Measurements from ENCODE around the gene VCAN.

- TF ChIP-seq EZH2 (IDR thresholded peaks at IDR 0.05) (no peak), POLR2AphosphoS5 (IDR thresholded peaks at IDR 0.05; ENCODE audit: borderline replicate concordance, low read depth, low read length) (no peak), FOXP2 (optimal IDR thresholded peaks at IDR 0.05; ENCODE audit: control extremely low read depth, extremely low read length, insufficient read depth) (no peak)
Measured at GRCh38 chr5:83507431-83507830, 35.9 kb downstream of the VCAN start.

Data from SK-N-MC (cell line).